Right lobe of liver (tissue), 4 donors: ENCODE results near the gene TREML1.

Experiments used
- POLR2A ChIP-seq: fragments of 450-650 bp; IDR thresholded peaks from one replicate; pipeline ENCODE4 v1.6.1; 2017; ENCODE audit warnings: antibody characterized with exemption, mild to moderate bottlenecking
- TF ChIP-seq, protein P1 (sequence below), 4 donors: fragments of 200-600 bp in 3 of 4; fragments of 450-650 bp in 1 of 4; IDR thresholded peaks; one replicate each; pipeline versions ENCODE4 v1.5.1 to v1.8.0; 2016 to 2022; ENCODE audit warnings: antibody characterized with exemption in 4 of 4, mild to moderate bottlenecking in 2 of 4
- donor health status: DM: no; HTN: no; CAD: no.
- donor health status: DM: no; HTN: no; CAD: no.
- donor health status: DM: no; HTN: yes; CAD: no.

DNA sequence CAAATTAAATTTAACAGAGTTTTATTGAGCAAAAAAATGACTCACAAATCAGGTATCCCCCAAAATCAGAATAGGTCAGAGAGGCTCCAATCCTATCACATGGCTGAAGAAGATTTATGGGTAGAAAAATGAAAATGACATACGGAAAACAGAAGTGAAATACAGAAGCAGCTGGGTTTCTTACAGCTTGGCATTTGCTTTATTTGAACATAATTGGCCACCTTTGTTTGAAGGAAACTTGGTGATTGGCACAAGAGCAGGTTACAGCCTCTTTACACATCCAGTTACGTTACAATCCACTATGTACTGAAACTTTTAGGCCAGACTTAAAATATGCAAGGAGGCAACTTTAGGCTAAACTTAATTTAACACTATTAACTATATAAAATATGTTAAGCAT, 20.5 kb upstream of the TREML1 start:
- TF ChIP-seq, protein P1, sequence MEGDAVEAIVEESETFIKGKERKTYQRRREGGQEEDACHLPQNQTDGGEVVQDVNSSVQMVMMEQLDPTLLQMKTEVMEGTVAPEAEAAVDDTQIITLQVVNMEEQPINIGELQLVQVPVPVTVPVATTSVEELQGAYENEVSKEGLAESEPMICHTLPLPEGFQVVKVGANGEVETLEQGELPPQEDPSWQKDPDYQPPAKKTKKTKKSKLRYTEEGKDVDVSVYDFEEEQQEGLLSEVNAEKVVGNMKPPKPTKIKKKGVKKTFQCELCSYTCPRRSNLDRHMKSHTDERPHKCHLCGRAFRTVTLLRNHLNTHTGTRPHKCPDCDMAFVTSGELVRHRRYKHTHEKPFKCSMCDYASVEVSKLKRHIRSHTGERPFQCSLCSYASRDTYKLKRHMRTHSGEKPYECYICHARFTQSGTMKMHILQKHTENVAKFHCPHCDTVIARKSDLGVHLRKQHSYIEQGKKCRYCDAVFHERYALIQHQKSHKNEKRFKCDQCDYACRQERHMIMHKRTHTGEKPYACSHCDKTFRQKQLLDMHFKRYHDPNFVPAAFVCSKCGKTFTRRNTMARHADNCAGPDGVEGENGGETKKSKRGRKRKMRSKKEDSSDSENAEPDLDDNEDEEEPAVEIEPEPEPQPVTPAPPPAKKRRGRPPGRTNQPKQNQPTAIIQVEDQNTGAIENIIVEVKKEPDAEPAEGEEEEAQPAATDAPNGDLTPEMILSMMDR (IDR thresholded peaks at IDR 0.05): no peak
- no peak for TF ChIP-seq POLR2A
